Thoracic aorta (tissue), 2 donors: ENCODE data around the gene SSX3. TPM values are rescaled to one million over a fixed set of nuclear protein-coding genes. Genes with fewer than 3 reads are reported as not detected.

Experiments
- ATAC-seq: fragments of 150-250 bp; one replicate; pipeline ENCODE4 v1.8.0; 2017; ENCODE audit warnings: low read depth; ENCODE audit not compliant: insufficient number of reproducible peaks, low FRiP score
- DNase-seq: peaks from one replicate; pipeline ENCODE4 v3.0.0-alpha.2; 2020; ENCODE audit warnings: low spot score
- H3K27ac ChIP-seq, 2 donors: fragments of 200-600 bp; sonication (generic); 1 replicate in 1 of 2; 2 replicates in 1 of 2; pipeline ENCODE4 v1.5.1; 2016; ENCODE audit warnings: mild to moderate bottlenecking in 2 of 2, moderate library complexity in 2 of 2
- H3K27me3 ChIP-seq: fragments of 200-600 bp; sonication (generic); replicated peaks from 2 replicates; pipeline ENCODE4 v1.6.0; 2016; ENCODE audit warnings: mild to moderate bottlenecking; ENCODE audit not compliant: insufficient read depth
- H3K36me3 ChIP-seq: fragments of 200-600 bp; sonication (generic); one replicate; pipeline ENCODE4 v1.5.1; 2016
- H3K4me1 ChIP-seq, 2 donors: fragments of 200-600 bp; sonication (generic); 1 replicate in 1 of 2; 2 replicates in 1 of 2; pipeline versions ENCODE4 v1.5.1 to v1.6.0; 2016; ENCODE audit warnings: low read depth in 2 of 2, mild to moderate bottlenecking in 1 of 2; ENCODE audit not compliant: control insufficient read depth in 1 of 2
- H3K4me3 ChIP-seq: fragments of 200-600 bp; sonication (generic); 2 replicates; pipeline ENCODE4 v1.5.1; 2016; ENCODE audit warnings: mild to moderate bottlenecking
- H3K9me3 ChIP-seq: fragments of 200-600 bp; sonication (generic); 2 replicates; pipeline ENCODE4 v1.5.1; 2016
- CTCF ChIP-seq: fragments of 200-600 bp; sonication (generic); IDR thresholded peaks from one replicate; pipeline ENCODE4 v1.5.1; 2019; ENCODE audit warnings: antibody characterized with exemption
- total RNA-seq, 2 donors: library from RNA; depleted of rRNA; stranded (reverse); fragments of >200 nt; gene quantifications; one replicate each; pipeline versions ENCODE4 v1.1.0 to v1.2.3, GENCODE V29; 2016

SSX3 gene
- total RNA-seq, 2 donors from 2014 or later: not detected

- H3K36me3 ChIP-seq: no peaks in the 10 kb centered on the region
- H3K27ac ChIP-seq: no peak overlapping the region
- no peaks in the 10 kb centered on the region for H3K9me3 ChIP-seq
- no peak for DNase-seq
- H3K27me3 ChIP-seq: no peaks in the 10 kb centered on the region
- TF ChIP-seq CTCF: no peak
- no peaks in the 10 kb centered on the region for H3K4me1 ChIP-seq
- no peak overlapping the region for H3K4me3 ChIP-seq
- no peak for ATAC-seq
These were observed 50.3 kb downstream of the SSX3 start for GRCh38 chrX:48306175-48306574.

Other genes with a start within 250 kb of the SSX3 start
- not detected for gene SPACA5B, start 226.1 kb downstream of the SSX3 start, total RNA-seq
- gene SSX5, start 159.9 kb downstream of the SSX3 start, total RNA-seq: not detected
- gene SSX1, start 101.3 kb downstream of the SSX3 start, total RNA-seq: not detected
- not detected for gene SSX4, start 26.8 kb upstream of the SSX3 start, total RNA-seq
- not detected for gene SSX4B, start 55.3 kb upstream of the SSX3 start, total RNA-seq
- gene SLC38A5, start 113.6 kb upstream of the SSX3 start, total RNA-seq: 1 to 10 TPM; 3.4 to 4.9 TPM
- gene FTSJ1, start 119.5 kb upstream of the SSX3 start, total RNA-seq: 10 to 100 TPM; 44.7 to 61.0 TPM
- gene PORCN, start 152.3 kb upstream of the SSX3 start, total RNA-seq: 10 to 100 TPM; 15.0 to 19.1 TPM
- gene EBP, start 165.1 kb upstream of the SSX3 start, total RNA-seq: 10 to 100 TPM in 1 of 2 donors, 1 to 10 TPM in 1; 3.5 to 18.8 TPM
- 10 to 100 TPM; 11.4 to 13.6 TPM for gene TBC1D25, start 183.0 kb upstream of the SSX3 start, total RNA-seq
- 100 to 1,000 TPM; 199 to 230 TPM for gene RBM3, start 217.8 kb upstream of the SSX3 start, total RNA-seq
- gene WDR13, start 240.8 kb upstream of the SSX3 start, total RNA-seq: 100 to 1,000 TPM; 119 to 145 TPM